ENCODE results near the gene KCNMA1.

GRCh38 chr10:77149001-77149400 is 488.6 kb downstream of the KCNMA1 start:
- TF ChIP-seq CTCF (conservative IDR thresholded peaks at IDR 0.05; ENCODE audit: low read depth, low read length) (no peak), EZH2phosphoT487 (IDR thresholded peaks at IDR 0.05; ENCODE audit: borderline replicate concordance, low read length) (no peak), EZH2 (IDR thresholded peaks at IDR 0.05; ENCODE audit: low read length, unreplicated experiment) (no peak)

Data from PC-3 (cell line).